Ovary (tissue), 9 donors: ENCODE measurements around the gene CDKL1. TPM values are rescaled to one million over a fixed set of nuclear protein-coding genes. Genes with fewer than 3 reads are reported as not detected.

Experiments used
- DNase-seq, 5 donors: peaks; one replicate each; pipeline ENCODE4 v3.0.0-alpha.2; 2019 to 2020
- H3K27ac ChIP-seq, 2 donors: fragments of 200-600 bp; one replicate each; pipeline versions ENCODE4 v1.5.1 to v1.8.0; 2019 to 2022
- H3K27me3 ChIP-seq: fragments of 200-600 bp; one replicate; pipeline ENCODE4 v1.8.0; 2022
- H3K36me3 ChIP-seq: fragments of 200-600 bp; sonication (generic); one replicate; pipeline ENCODE4 v1.5.1; 2019
- H3K4me1 ChIP-seq: one replicate; pipeline ENCODE4 v1.8.1; 2013; ENCODE audit warnings: mild to moderate bottlenecking, moderate library complexity; ENCODE audit not compliant: insufficient read depth
- H3K4me3 ChIP-seq: fragments of 200-600 bp; sonication (generic); one replicate; pipeline ENCODE4 v1.5.1; 2017
- H3K9me3 ChIP-seq, 2 donors: fragments of 200-600 bp in 1 of 2; sonication (generic) in 1 of 2; one replicate each; pipeline versions ENCODE4 v1.5.1 to v1.8.1; 2013 to 2019; ENCODE audit warnings: mild to moderate bottlenecking in 1 of 2, moderate library complexity in 1 of 2
- EP300 ChIP-seq: sonication (generic); formaldehyde crosslinking; IDR thresholded peaks from one replicate; pipeline ENCODE4 v1.6.1; 2017; ENCODE audit warnings: antibody characterized with exemption
- POLR2A ChIP-seq: fragments of 450-650 bp; IDR thresholded peaks from one replicate; pipeline ENCODE4 v1.6.1; 2017; ENCODE audit warnings: antibody characterized with exemption, mild to moderate bottlenecking, moderate library complexity
- WGBS, 3 donors: extraction: QIAGEN DNeasy Blood & Tissue Kit in 1 of 3; methylation state at CpG; one replicate each; pipeline versions ENCODE4 v1.1.5 to v1.1.7; 2013 to 2017; 5-methylcytosine and 5-hydroxymethylcytosine counted together
- intact Hi-C, 4 donors: fragments of 100-400 bp; cut with DNase I; formaldehyde crosslinking; loops; one replicate each; pipeline versions ENCODE4 v1.11.0 to v1.15.1; 2022 to 2023
- polyA plus RNA-seq, 2 donors: library from polyadenylated mRNA; stranded (reverse); fragments of 200-250 nt in 1 of 2; fragments of 350-450 nt in 1 of 2; fragmentation: Illumina TruSeq in 1 of 2; extraction: RNeasy Lipid Tissue Mini Kit (QIAGEN cat#74804) in 1 of 2; gene quantifications; one replicate each; pipeline ENCODE4 v1.2.3, GENCODE V29; 2013 to 2014
- total RNA-seq, 7 donors: library from RNA; depleted of rRNA in 2 of 7; stranded (reverse); fragments of >200 nt in 2 of 7; fragmentation: NEBNext Ultra II Directional in 3 of 7; extraction: Animal tissue kit (Norgen Biotek cat#: 25700) in 3 of 7; gene quantifications; one replicate each; pipeline versions ENCODE4 v1.1.0 to v1.2.4, GENCODE V29; 2016 to 2023
- TF ChIP-seq, protein P1 (sequence below), 3 donors: fragments of 450-650 bp in 2 of 3; fragments of 200-600 bp in 1 of 3; IDR thresholded peaks; one replicate each; pipeline versions ENCODE4 v1.5.1 to v1.8.0; 2016 to 2022; ENCODE audit warnings: antibody characterized with exemption in 3 of 3, mild to moderate bottlenecking in 1 of 3
- donor health status: DM: no; HTN: no; CAD: no; lungs with moderate emphysema.
- donor health status: DM: no; HTN: no; CAD: no.
- donor health status: Bipolar disorder and iron deficiency.
- donor health status: DM: yes; HTN: yes; CAD: no.
- donor health status: DM: no; HTN: no; CAD: no.
- donor health status: DM: yes; HTN: yes; CAD: no.

Gene CDKL1
- total and polyA plus RNA-seq, 9 donors, result 11.9 to 69.3 (median 33.1) TPM

DNA sequence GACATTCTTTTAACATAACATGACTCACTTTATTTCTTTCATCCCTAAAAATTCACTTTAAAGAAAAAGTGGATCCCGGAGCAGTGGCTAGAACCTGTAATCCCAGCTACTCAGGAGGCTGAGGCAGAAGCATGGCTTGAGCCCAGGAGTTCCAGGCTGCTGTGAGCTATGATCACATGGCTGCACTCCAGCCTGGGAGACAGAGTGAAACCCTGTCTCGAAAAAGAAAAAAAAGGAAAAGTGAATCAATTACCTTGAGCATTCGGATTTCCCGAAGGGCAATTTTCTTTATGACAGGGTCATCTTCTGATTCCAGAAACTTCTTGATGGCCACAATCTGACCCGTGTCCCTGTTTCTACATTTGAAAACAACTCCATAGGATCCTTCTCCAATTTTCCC, 1.2 kb downstream of the CDKL1 start:
- peak overlapping the region in 1 of 2 donors; percentile 90 for H3K27ac ChIP-seq
- peaks cover 16% of the 10 kb centered on the region for H3K4me1 ChIP-seq
- no peaks in the 10 kb centered on the region for H3K27me3 ChIP-seq
- no peaks in the 10 kb centered on the region for H3K36me3 ChIP-seq
- peak; percentile 46 to 71 (median 69) for DNase-seq
- intact Hi-C loops, result loop anchor here in 3 of 4 donors (10.0 kb wide), 3 partner anchors 51 to 139 kb away; partner anchors contain the start of gene MAP4K5 (in 1 of the 3)
- H3K9me3 ChIP-seq, result no peaks in the 10 kb centered on the region
- whole genome bisulfite sequencing, 3 donors, result 24 to 27% (median 25%) methylated on average over 5 of the region's 5 CpGs
- TF ChIP-seq EP300 (no peak), POLR2A (no peak)
- TF ChIP-seq, protein P1, sequence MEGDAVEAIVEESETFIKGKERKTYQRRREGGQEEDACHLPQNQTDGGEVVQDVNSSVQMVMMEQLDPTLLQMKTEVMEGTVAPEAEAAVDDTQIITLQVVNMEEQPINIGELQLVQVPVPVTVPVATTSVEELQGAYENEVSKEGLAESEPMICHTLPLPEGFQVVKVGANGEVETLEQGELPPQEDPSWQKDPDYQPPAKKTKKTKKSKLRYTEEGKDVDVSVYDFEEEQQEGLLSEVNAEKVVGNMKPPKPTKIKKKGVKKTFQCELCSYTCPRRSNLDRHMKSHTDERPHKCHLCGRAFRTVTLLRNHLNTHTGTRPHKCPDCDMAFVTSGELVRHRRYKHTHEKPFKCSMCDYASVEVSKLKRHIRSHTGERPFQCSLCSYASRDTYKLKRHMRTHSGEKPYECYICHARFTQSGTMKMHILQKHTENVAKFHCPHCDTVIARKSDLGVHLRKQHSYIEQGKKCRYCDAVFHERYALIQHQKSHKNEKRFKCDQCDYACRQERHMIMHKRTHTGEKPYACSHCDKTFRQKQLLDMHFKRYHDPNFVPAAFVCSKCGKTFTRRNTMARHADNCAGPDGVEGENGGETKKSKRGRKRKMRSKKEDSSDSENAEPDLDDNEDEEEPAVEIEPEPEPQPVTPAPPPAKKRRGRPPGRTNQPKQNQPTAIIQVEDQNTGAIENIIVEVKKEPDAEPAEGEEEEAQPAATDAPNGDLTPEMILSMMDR (IDR thresholded peaks at IDR 0.05), result no peak
- H3K4me3 ChIP-seq, result peak overlapping the region; percentile 55

DNA sequence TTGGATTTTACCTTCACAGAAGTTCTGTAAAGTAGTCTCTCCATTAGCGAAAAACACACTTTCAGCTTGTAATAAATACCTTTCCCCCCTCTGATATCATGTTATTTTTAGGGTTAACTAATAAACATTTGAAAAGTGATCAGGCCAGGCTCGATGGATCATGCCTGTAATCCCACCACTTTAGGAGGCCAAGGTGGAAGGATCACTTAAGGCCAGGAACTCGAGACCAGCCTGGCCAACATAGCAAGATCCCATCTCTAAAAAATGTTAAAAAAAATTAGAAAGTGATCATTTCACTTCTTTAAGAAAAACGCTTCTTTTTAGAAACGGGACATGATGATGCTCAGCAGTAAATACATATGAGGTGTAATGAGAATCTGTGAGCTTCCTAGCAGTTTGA, 2.0 kb downstream of the CDKL1 start:
- Histone ChIP-seq H3K4me3 (peak overlapping the region; percentile 55), H3K36me3 (no peaks in the 10 kb centered on the region), H3K4me1 (peaks cover 14% of the 10 kb centered on the region), H3K27ac (peak overlapping the region in 1 of 2 donors; percentile 90), H3K27me3 (no peaks in the 10 kb centered on the region), H3K9me3 (no peaks in the 10 kb centered on the region)
- DNase-seq, result no peak
- WGBS, 3 donors, result 71 to 82% (median 77%) methylated on average over 5 of the region's 5 CpGs
- intact Hi-C loops, result loop anchor here in 3 of 4 donors (10.0 kb wide), 3 partner anchors 50 to 140 kb away; partner anchors contain the start of gene MAP4K5 (in 1 of the 3)
- TF ChIP-seq EP300 (no peak), POLR2A (no peak)
- TF ChIP-seq, protein P1 (IDR thresholded peaks at IDR 0.05), result no peak

DNA sequence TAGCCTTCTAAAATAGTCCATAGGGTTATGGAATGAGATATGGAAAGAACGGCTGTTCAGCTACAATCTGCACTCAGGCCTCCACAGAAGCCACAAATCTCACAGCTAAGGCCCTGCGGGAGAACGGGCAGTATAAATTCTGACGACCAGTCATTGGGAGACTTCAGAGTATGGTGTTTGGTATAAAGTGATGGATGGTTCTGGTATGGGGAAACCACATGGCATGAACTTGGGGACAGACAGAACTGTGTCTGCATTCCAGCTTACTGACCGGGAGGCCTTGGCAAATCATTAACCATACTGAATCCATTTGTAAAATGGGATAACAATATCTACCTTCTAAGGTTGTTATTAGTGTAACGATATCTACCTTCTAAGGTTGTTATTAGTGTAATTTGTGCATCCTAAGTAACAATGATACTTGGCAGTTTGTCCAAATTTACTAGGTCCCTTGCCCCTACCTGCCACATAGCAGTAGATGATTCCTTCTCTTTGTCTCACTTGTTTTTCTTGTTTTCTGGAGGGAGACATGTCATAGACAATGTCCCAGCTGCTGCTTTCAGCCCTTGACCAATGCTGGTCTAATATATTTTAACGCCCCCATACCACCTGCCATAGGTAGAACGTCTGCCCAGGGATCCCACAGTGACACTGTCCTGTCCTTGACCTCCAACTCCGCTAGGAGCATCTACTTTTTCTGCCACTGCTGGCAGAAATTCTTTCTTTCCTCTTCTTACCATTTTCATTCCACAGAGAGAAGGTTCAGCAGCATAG, 6.8 kb downstream of the CDKL1 start:
- TF ChIP-seq POLR2A (no peak), EP300 (no peak)
- TF ChIP-seq, protein P1 (IDR thresholded peaks at IDR 0.05), result no peak
- no peaks in the 10 kb centered on the region for H3K9me3 ChIP-seq
- H3K27ac ChIP-seq, result no peak overlapping the region
- peaks cover 10% of the 10 kb centered on the region for H3K4me1 ChIP-seq
- DNase-seq, result no peak
- intact Hi-C loops, result loop anchor here in 3 of 4 donors (5.0 to 10.0 kb wide), 5 partner anchors 45 to 145 kb away; partner anchors contain the start of gene MAP4K5 (in 1 of the 3)
- 75 to 80% (median 78%) methylated on average over 9 of the region's 9 CpGs for WGBS, 3 donors
- H3K27me3 ChIP-seq, result no peaks in the 10 kb centered on the region
- H3K36me3 ChIP-seq, result no peaks in the 10 kb centered on the region
- no peak overlapping the region for H3K4me3 ChIP-seq

DNA sequence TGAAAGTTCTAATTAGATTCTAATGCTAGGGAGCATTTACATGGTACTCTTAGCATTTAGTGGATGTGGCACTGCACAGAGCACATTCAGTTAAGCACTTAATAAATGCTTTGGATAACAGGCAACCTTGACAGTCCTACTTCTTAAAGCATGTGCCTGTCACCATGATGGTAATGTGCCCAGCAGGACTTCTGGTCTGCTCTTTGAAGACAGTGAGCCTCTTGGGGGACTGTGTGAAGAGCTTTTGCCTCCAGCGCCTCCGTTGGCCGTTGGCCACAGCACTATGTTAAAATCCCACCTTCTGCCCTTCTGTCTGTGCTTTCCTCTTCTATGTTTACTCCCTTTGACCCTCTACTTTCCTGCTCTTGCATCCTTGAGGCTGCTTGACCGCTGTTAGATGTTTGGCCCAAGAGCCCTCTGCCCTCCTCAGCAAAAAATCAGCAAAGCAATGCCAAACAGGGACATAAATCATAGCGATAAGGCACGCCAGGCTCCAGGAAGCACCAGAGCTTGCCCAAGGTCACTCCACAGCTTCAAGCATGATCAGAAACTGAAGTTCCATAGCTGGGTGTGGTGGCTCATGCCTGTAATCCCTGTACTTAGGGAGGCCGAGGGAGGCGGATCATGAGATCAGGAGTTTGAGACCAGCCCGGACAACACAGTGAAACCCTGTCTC, 8.3 kb downstream of the CDKL1 start:
- peaks cover 8% of the 10 kb centered on the region for H3K4me1 ChIP-seq
- H3K27me3 ChIP-seq, result no peaks in the 10 kb centered on the region
- H3K4me3 ChIP-seq, result no peak overlapping the region
- DNase-seq, result peak; percentile 74 to 88 (median 81)
- H3K27ac ChIP-seq, result peak overlapping the region in 1 of 2 donors; percentile 55
- H3K9me3 ChIP-seq, result no peaks in the 10 kb centered on the region
- H3K36me3 ChIP-seq, result no peaks in the 10 kb centered on the region
- intact Hi-C loops, result loop anchor here in 2 of 4 donors (5.0 kb wide), 2 partner anchors 51 to 84 kb away; no protein-coding TSS in a partner anchor
- WGBS, 3 donors, result 8 to 11% (median 9%) methylated on average over 9 of the region's 9 CpGs
- TF ChIP-seq POLR2A (no peak), EP300 (no peak)
- TF ChIP-seq, protein P1 (IDR thresholded peaks at IDR 0.05), result no peak
